CMK (cell line): ENCODE results near the gene TAAR8.
"Not testable (repeated sequence)": the region's sequence is repeated elsewhere in the genome, so short reads cannot be mapped to it uniquely, and the experiment has no call there.

Experiments used
- DNase-seq: peaks from one replicate; pipeline ENCODE4 v3.0.0-alpha.2; 2010; ENCODE audit warnings: low read depth

TAAR8 gene

GRCh38 chr6:132544826-132545225 lies 7.6 kb upstream of the TAAR8 start:
- no peak for DNase-seq

GRCh38 chr6:132548746-132549463 lies 3.6 kb upstream of the TAAR8 start:
- DNase-seq: no peak

DNA sequence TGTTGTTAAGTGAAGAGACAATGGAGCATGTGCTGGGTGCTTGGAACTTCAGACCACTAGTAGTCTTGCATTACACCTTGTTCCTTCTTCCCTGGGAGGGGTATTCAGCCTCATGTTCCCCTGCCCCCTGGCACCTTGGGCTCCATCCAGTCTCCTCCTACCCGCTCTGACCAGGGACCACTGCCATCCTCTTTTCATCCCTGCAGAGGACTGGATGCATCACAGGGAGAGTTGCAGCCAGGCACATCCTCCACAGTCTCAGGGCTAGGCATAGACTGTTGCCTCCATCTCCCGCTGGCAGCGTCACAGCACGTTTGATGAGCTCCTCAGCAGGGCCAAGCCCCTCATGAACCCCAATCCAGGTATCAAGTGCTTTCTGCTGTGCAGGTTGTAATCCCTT lies 1.3 kb upstream of the TAAR8 start:
- DNase-seq: no peak

GRCh38 chr6:132560087-132560486 lies 7.6 kb downstream of the TAAR8 start:
- not testable (repeated sequence) for DNase-seq

- DNase-seq: no peak
Observed at GRCh38 chr6:132566404-132566803, 13.9 kb downstream of the TAAR8 start.

- DNase-seq: no peak
Observed at GRCh38 chr6:132567566-132567965, 15.1 kb downstream of the TAAR8 start.

DNA sequence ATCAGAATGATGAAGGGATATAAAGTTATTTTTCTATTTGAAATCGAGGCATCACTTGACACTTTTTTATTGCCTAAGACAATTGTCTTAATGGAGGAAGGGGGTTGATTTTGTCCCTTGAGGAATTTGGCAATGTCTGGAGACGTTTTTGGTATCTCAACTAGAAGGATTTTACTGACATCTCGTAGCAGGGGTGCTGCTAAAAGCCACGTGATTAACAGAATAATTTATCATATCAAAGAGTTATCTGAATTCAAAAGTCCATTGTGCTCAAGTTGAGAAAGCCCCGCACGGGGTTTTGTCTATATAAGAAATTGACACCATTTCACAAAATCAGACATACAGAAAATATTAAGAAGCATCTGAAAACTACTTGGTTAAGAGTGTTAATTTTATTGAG lies 16.1 kb downstream of the TAAR8 start:
- no peak for DNase-seq

DNA sequence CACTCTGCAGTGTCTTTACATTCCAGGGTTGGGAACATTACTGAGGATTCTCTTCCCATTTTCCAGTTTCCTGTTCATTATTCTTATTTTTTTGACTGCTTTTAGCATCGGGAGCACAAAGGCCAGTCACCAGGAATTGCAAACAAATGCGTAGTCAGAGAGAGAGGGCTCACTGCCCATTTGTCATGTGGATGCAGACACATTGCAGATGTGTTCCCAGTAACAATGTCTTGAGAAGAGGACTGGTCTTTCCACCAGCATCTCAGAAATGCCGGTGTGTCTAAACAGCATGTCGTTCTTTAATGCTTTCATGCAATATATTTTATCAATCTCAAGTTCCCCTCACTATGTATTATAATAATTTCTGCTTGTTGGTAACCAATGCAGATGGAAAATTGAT lies 16.7 kb downstream of the TAAR8 start:
- DNase-seq: no peak

- DNase-seq: no peak
Observed at GRCh38 chr6:132570221-132570777, 17.8 kb downstream of the TAAR8 start, which contains the start of gene TAAR6. TAAR6 (plus strand) TSS chr6:132570322; CDS start chr6:132570322, 0 bp downstream.

- DNase-seq: no peak
Observed at GRCh38 chr6:132571774-132572173, 19.3 kb downstream of the TAAR8 start.

GRCh38 chr6:132584698-132585097 lies 32.2 kb downstream of the TAAR8 start:
- DNase-seq: no peak

DNA sequence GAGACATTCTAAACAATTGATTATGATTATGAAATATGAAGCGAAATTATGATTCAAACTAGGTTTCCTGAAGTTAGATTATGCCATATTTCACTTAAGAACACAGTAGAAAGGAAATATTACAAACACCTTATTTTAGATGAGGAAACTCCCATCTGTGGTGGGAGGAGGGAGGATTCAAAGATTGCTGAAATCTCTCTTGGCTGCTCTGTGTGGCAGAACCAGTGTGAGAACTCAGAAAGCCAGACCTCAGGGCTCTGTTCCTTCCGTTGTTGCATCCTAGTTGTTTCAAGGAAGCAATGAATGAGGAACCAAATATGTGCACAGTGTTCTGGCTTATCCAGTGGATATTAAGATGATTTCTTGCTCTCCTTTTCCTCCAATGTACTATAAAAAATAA lies 35.0 kb downstream of the TAAR8 start:
- DNase-seq: no peak

- DNase-seq: no peak
Observed at GRCh38 chr6:132589454-132589853, 37.0 kb downstream of the TAAR8 start, which contains the start of gene TAAR5. TAAR5 (minus strand) TSS chr6:132589741; CDS start chr6:132589686, 55 bp downstream.

GRCh38 chr6:132590362-132590761 lies 37.9 kb downstream of the TAAR8 start:
- no peak for DNase-seq

DNA sequence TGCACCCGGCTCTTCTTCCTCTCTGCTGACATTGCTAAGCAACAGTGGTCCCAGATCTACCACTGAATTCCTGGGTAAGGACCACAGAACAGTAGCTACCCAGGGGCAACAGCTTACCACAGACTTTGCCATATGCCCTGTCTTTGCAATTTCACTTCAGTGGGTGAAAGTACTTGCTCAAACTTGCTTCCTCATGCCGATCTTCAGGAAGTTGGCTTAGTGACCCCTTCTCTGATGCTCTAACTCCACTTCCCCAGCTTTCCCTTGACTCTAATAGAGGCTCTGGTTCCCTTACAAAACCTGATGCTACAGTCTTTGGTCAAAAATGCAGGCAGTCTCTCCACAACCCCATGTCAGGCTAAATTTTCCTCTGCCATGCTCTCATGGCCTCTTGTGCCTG lies 40.4 kb downstream of the TAAR8 start:
- no peak for DNase-seq

GRCh38 chr6:132596201-132596600 lies 43.7 kb downstream of the TAAR8 start:
- DNase-seq: no peak

- no peak for DNase-seq
Observed at GRCh38 chr6:132598473-132598872, 46.0 kb downstream of the TAAR8 start.

GRCh38 chr6:132600900-132601299 lies 48.4 kb downstream of the TAAR8 start:
- not testable (repeated sequence) for DNase-seq
